Measurements from ENCODE around the gene KPNA6. TPM values are rescaled to one million over a fixed set of nuclear protein-coding genes. Genes with fewer than 3 reads are reported as not detected.
"Not testable (repeated sequence)": the region's sequence is repeated elsewhere in the genome, so short reads cannot be mapped to it uniquely, and the experiment has no call there.

Gene KPNA6
- polyA plus RNA-seq, 4 donors, result 28.3 to 39.6 (median 33.9) TPM

DNA sequence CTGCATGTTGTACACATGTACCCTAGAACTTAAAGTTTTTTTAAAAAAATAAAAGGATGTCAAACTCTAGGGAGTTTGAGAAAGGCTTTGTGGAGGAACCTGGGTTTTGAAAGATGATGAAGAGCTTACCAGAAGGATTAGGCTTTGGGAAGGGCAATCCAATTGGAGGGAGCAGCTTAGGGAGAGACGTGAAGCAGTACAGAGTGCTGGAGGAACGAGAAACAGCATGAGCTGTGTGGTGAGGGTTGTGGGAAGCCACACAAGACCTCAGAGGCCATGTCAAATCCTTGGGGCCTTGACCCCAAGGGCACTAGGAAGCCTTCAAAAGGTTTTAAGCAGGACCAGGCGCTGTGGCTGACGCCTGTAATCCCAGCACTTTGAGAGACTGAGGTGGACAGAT is 8.4 kb upstream of the KPNA6 start:
- no peak for DNase-seq (ENCODE audit: low read depth in 4 of 4, low spot score in 3 of 4)

DNA sequence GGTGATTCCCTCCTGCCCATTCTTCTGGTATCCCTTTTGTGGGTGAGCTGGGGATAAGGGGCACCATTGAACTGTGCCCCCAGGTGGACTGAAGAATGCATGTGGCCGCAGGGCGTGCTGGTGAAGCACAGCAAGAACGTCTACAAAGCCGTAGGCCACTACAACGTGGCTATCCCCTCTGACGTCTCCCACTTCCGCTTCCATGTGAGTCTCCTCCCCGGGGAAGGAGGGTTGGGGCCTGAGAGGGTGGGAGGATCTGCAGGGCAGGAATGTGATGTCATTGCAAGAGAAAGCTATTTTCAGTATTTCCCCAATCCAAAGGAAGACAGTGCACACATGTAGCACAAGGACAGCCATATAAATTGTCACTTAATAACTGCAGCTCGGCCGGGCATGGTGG is 7.5 kb upstream of the KPNA6 start:
- DNase-seq (ENCODE audit: low read depth in 4 of 4, low spot score in 3 of 4), result no peak

DNA sequence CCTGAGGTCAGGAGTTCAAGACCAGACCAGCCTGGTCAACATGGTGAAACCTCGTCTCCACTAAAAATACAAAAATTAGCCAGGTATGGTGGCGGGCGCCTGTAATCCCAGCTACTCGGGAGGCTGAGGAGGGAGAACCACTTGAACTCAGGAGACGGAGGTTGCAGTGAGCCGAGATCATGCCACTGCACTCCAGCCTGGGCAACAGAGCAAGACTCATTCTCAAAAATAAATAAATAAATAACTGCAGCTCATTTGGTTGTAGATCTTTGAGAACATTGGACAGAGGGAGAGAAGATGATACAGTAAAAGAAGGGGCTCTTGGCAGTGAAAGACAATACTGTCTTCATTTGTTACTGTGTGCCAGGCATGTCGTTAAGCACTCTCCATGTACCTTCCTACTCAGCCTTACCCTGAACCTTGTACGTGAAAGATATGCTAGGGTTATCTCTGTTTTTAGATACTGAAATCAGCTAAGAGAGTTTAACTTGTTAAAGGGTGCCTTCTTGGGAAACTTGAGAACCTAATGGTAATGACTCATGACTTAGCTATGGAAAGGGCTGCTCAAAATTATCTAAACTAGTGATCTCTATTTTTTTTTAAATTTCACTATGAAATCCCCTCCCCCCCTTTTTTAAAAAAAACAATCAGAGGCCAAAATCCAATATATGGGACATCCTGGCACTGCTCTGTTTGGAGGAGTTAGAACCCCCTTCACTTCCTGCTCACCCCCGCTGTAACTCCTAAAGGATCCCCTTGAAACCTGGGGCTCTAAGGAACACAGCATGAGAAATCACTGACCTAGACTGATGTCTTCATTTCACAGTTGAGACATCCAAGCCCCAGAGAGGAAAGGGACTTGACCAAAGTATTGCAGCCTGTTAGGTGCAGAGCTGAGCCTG is 6.8 kb upstream of the KPNA6 start:
- DNase-seq (ENCODE audit: low read depth in 4 of 4, low spot score in 3 of 4), result no peak

DNA sequence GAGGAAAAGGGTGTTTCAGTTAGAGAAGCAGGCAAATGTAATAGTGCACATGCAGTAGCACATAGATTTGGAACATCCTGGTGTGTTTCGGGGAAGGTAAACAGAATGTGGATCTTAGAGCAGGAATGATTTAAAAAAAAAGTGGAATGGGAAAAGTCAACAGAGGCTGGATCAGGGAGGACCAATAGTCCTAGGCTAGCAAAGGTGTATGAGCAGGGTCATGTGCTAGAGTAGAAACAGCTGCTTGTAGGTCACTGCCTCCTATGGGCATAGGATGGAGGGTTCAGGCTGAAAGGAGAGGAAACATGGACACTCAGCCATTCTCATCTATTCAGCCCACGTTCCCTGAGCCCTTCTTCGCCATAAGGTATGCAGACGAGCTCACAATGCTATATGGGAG is 3.7 kb upstream of the KPNA6 start:
- DNase-seq (ENCODE audit: low read depth in 4 of 4, low spot score in 3 of 4), result no peak

DNA sequence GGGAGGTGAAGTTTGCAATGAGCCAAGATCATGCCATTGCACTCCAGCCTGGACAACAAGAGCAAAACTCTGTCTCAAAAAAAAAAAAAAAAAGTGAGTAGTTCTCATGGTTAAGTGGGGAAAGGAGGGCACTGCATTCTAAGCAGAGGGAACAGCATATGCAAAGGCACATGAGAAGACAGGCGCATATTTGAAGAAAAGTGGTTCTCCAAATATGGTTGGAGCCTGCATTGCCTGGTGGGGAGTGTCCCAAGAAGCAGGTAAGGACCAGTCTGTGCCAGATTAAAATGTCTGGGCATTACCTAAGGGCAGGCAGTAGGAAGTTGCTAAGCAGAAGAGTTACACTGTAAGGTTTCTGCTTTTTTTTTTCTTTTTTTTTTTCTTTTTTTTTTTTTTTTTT is 2.5 kb upstream of the KPNA6 start:
- DNase-seq (ENCODE audit: low read depth in 4 of 4, low spot score in 3 of 4), result no peak

DNA sequence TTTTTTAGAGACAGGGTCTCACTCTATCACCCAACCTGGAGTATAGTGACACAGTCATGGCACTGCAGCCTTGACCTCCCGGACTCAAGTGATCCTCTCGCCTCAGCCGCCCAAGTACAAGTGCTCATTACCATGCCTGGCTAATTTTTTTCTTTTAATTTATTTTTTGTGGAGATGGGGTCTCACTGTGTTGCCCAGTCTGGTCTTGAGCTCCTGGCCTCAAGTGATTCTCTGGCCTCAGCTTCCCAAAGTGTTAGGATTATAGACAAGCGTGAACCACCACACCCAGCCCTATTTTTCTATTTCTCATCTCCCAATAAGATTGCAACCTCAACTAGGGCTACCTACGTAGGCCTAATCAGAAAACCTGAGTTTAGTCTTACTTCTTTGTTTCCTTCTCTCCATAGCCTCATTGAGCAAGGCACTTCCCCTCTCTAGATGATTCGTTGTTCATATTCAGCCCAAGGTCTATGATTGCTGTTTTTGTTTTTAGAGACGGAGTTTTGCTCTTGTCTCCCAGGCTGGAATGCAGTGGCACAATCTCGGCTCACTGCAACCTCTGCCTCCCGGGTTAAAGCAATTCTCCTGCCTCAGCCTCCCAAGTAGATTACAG is 1.1 kb upstream of the KPNA6 start:
- DNase-seq (ENCODE audit: low read depth in 4 of 4, low spot score in 3 of 4), result no peak

DNA sequence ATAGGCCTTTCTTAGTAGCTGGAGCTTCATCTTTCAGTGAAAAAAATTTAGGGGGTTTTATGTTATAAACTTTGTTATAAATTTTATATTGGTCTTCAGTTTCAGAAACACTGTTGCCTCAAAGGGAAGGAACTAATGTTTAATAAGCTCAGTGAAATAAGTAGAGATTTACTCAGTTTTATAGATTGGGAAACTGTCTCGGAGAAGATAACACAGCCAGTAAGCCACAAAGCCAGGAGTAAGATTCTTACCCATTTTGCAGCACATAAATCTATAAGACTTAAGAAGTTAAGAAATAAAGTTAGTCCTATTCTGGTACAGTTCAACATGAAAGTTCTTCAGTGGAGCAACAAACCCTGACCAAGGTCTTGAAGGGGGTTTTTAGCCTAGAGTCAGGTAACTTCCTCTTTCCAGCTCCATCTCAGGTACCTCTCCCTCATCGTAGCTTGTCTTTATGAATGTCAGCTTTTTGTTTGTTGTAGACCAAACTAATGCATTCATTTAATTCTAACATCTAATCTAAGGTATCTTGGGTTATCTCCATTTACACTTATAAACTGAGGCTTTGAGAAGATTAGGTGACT is 3.3 kb downstream of the KPNA6 start:
- DNase-seq (ENCODE audit: low read depth in 4 of 4, low spot score in 3 of 4), result no peak

DNA sequence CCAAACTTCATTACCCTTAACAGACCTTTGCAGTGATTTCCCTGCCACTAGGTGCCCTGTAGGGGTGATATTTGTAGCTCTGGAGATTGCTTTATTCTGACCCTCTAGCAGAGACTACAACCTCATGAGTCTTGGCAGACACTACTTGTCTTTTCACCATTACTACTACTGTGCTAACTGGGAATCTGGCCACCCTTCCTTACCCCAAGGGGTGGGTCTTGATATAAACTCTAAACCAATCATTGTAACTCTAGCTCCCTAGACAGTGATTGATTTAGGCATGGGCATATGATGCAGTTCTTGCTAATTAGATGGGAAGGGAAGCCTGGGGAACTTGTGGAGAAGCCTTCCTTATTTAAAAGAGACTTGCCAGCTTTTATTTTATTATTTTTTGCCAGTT is 3.9 kb downstream of the KPNA6 start:
- no peak for DNase-seq (ENCODE audit: low read depth in 4 of 4, low spot score in 3 of 4)

DNA sequence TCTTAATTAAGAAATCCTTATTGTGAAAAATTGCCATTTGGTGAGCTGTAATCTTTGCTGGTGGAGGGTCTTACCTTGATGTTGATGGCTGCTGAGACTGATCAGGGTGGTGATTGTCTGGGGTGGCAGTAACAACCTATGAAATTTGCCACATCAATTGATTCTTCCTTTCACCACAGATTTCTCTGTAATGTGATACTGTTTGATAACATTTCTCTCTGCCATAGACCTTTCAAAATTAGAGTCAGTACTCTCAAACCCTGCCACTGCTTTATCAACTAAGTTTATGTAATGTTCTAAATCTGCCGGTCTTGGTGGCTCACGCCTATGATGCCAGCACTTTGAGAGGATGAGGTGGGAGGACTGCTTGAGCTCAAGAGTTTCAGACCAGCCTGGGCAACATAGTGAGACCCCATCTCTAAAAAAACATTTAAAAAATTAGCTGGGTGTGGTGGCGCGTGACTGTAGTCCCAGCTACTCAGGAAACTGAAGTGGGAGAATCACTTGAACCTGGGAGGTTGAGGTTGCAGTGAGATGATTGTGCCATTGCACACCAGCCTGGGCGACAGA is 5.0 kb downstream of the KPNA6 start:
- DNase-seq (ENCODE audit: low read depth in 4 of 4, low spot score in 3 of 4), result no peak

DNA sequence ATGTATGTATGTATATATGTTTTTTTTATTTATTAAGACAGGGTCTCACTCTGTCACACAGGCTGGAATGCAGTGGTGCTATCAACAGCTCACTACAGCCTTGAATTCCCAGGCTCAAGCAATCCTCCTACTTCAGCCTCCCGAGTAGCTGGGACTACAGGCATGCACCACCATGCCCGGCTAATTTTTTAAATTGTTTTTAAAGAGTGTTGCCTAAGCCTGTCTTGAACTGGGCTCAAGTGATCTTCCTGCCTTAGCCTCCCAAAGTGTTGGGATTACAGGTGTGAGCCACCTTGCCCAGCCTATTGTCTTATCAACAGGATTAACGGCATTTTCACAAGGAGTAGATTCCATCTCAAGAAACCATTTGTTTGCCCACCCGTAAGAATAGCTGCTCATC is 5.6 kb downstream of the KPNA6 start:
- DNase-seq (ENCODE audit: low read depth in 4 of 4, low spot score in 3 of 4), result not testable (repeated sequence)

DNA sequence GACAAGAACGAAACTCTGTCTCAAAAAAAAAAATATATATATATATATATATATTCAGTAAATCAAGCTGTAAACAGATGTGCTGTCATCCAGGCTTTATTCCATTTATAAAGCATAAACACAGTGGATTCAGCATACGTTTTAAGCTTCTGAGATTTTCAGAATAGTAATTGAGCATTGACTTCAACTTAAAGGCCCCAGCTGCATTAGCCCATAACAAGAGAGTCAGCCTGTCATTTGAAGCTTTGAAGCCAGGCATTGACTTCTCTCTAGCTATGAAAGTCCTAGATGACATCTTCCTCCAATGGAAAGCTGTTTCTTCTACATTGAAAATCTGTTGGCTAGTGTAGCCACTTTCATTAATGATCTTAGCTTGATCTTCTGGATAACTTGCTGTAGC is 6.6 kb downstream of the KPNA6 start:
- DNase-seq (ENCODE audit: low read depth in 4 of 4, low spot score in 3 of 4), result no peak

DNA sequence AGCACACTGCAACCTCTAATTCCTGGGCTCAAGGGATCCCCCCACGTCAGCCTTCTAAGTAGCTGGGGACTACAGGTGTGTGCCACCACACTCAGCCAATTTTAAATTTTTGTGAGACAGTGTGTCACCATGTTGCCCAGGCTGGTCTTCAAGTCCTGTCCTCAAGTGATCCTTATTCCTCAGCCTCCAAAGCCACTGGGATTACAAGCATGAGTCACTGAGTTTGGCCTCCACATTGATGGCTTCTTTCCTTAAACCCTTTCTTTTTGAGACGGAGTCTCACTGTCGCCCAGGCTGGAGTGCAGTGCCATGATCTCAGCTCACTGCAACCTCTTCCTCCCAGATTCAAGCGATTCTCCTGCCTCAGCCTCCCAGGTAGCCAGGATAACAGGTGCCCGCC is 7.6 kb downstream of the KPNA6 start:
- no peak for DNase-seq (ENCODE audit: low read depth in 4 of 4, low spot score in 3 of 4)

DNA sequence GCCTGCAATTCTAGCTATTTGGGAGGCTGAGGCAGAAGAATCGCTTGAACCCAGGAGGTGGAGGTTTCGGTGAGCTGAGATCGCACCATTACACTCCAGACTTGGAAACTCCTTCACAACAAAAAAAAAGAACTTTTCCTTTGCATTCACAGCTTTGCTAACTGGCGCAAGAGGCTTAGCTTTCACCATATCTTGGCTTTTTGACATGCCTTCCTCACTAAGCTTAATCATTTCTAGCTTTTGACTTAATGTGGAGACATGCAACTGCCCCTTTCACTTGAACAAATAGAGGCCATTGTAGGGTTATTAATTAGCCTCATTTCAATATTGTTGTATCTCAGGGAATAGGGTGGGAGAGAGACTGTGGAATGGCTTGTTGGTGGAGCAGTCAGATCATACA is 8.7 kb downstream of the KPNA6 start:
- no peak for DNase-seq (ENCODE audit: low read depth in 4 of 4, low spot score in 3 of 4)

DNA sequence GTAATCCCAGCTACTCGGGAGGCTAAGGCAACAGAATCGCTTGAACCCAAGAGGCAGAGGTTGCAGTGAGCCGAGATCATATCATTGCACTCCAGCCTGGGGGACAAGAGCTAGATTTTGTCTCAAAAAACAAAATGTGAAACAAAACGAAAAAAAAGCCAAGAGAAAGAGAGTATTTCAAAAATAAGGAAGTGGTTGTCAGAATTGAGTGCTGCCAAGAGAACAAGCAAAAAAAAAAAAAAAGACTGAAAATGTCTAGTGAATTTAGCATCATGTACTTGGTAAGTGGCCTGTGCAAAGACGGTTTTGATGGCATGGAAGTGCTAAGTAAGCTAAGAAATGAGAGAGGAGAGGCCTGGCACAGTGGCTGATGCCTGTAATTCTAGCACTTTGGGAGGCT is 14.3 kb downstream of the KPNA6 start:
- no peak for DNase-seq (ENCODE audit: low read depth in 4 of 4, low spot score in 3 of 4)

DNA sequence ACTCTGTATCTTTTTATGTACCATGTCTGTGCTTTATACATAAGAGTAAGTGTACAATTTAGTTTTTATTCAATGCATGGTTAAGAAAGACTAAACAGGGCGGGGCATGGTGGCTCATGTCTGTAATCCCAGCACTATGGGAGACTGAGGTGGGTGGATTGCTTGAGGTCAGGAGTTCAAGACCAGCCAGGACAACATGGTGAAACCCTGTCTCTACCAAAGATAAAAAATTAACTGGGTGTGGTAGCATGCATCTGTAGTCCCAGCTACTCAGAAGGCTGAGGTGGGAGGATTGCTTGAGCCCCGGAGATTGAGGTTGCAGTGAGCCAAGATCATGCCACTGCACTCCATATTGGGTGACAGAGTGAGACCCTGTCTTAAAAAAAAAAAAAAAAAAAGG is 15.5 kb downstream of the KPNA6 start:
- DNase-seq (ENCODE audit: low read depth in 4 of 4, low spot score in 3 of 4), result not testable (repeated sequence)

DNA sequence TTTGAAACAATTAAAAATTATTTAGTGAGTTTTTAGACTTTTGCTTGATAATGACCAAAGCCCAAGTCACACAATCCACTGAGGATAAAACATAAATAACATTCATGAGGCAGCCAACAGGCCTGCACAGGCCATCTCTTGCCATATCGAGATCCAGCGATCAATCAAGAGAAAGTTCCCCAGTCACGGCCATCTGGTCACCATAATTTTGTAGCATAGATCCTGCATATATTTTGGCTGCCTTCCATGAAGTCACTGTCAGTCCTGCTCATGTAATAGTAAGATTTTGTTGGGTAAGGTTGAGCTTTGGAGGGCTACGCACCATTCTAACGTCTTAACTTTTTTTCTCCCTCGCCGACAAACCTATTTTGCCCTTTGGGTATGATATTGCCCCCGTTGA is 17.5 kb downstream of the KPNA6 start:
- DNase-seq (ENCODE audit: low read depth in 4 of 4, low spot score in 3 of 4), result no peak

DNA sequence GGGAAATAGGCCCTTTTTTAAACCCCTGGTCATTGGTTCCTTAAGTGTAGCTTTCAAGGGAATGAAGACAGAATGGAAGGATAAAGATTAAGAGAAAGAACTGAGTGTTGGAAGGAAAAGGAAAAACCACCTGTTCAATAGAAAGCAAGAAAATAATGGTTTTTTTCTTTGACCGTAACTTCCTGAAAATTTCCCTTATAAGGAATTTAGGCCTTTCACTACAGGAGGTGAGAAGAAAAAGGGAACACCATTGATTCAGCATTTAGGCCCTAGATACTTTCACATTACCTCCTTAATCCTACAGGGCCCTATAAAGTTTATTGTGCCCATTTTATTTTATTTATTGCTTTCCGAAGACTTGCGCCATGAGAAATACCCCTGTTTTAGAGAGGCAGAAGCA is 18.9 kb downstream of the KPNA6 start:
- DNase-seq (ENCODE audit: low read depth in 4 of 4, low spot score in 3 of 4), result no peak

DNA sequence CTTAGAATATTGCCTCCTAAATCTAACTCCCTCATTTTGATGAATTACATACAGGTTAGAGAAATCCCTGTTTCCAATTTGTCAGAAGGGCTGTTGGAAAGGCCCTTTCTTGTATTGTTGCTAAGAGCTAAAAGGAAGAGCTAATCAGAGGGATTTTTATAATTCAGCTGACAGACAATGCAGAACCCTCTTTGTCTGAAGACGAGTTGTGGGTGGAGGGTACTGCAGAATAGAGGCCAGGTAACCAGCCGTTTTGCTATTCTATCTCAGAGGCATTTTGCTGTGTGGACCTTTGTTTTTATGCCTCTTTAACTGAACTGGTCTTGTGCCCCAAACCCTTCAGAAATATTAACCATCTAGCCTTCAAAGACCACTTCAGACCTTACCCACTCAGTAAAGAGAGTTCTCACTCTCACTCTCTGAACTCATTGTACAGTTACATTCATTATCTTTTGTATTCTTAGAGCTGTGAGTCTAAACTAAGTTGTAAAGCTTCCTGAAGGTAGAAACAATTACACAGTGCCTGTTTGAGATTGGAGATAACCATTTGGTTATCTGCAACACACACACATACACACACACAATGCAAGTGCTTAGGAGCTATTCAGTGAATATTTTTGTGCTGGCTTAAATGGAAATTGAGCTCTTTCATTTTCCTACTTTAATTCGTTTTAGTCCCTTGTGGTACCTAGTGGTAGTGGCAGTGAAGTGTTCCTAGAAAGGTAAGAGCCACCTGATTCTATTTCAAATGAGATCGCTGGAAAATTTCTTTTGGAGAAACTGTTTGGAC is 19.7 kb downstream of the KPNA6 start:
- DNase-seq (ENCODE audit: low read depth in 4 of 4, low spot score in 3 of 4), result no peak

DNA sequence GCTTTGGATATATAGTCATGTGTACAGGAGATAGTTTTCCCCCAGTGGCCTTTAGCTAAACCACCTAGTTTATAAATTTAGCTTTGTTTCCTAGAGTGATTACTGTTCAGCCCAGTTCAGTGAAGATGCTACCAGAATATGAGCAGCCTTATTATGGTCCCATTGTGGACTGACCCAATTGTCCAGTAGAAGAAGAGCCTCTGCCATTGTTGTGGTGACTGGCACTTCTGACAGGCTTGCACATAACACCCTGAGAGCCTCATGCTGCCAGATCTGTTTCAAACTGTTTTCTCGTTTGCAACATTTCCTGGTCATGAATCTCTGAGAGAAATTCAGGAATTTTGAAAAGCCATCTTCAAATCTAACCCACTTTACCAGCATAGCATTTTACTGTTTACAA is 20.6 kb downstream of the KPNA6 start:
- DNase-seq (ENCODE audit: low read depth in 4 of 4, low spot score in 3 of 4), result no peak

DNA sequence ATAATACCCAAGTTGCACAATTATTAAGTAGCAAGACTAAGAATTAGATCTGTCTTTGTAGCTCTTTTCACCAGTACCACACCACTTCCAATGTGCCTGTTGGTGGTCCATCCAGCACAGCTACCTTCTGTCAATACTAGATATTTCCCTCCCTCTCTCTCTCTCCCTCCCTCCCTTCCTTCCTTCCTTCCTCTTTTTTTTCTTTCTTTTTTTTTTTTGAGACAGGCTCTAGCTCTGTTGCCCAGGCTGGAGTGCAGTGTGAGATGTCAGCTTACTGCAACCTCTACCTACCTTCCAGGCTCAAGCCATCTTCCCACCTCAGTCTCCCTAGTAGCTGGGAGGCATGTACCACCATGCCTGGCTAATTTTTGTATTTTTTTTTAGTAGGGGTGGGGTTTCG is 21.1 kb downstream of the KPNA6 start:
- no peak for DNase-seq (ENCODE audit: low read depth in 4 of 4, low spot score in 3 of 4)

DNA sequence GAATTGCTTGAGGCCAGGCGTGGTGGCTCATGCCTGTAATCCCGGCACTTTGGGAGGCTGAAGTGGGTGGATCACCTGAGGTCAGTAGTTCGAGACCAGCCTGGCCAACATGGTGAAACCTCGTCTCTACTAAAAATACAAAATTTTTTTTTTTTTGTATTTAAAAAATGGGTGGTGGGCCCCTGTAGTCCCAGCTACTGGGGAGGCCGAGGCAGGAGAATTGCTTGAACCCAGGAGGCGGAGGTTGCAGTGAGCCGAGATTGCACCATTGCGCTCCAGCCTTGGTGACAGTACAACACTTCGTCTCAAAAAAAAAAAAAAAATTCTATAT is 26.1 kb downstream of the KPNA6 start:
- not testable (repeated sequence) for DNase-seq (ENCODE audit: low read depth in 4 of 4, low spot score in 3 of 4)

Measured in left renal pelvis (tissue), 4 donors.